GM18498 (cell line): ENCODE measurements around the gene SND1.
"Not testable (repeated sequence)": the region's sequence is repeated elsewhere in the genome, so short reads cannot be mapped to it uniquely, and the experiment has no call there.

Source experiments
- ATAC-seq: cut with Tn5 transposase; IDR thresholded peaks from one replicate; pipeline ENCODE4 v1.9.1; 2021; ENCODE audit warnings: mild to moderate bottlenecking, moderate library complexity; ENCODE audit not compliant: unreplicated experiment

Gene SND1

DNA sequence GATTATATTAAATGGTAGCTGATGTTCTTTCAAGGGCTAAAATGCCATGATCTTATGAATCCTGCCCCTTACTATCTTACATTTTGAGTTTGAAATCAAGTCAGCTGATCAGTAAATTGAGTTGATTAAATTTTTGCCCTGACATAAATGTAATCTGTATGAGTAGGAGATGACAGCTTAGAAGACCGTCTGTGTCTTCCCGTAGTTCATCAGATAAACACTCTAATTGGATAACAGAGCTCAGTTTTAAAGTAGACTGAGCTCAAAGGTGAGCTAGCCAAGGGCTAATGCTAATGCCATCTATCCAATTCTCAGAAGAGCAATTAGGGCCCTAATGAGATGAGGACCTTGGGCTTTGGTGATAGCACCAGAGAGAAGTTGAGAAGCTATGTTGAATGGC is 296.3 kb downstream of the SND1 start:
- no peak for ATAC-seq

DNA sequence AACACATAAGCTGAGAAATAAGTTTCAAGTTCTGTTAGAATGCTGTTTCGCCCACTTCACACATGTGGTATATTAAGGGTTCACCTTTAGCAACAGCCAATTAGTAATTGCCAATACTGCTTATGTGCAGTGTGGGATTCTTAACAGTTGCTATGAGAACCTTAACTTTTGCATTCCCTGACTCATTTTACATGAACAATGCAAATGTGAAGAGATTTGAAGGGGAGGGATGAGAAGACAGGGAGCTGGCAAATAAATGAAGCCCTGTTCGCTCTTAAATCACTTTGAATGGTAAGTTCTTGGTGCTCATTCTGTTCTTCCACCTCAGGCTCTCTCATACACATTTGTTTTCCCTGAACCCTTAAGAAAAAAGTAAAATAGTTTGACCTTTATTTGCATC is 296.9 kb downstream of the SND1 start:
- ATAC-seq, result no peak

DNA sequence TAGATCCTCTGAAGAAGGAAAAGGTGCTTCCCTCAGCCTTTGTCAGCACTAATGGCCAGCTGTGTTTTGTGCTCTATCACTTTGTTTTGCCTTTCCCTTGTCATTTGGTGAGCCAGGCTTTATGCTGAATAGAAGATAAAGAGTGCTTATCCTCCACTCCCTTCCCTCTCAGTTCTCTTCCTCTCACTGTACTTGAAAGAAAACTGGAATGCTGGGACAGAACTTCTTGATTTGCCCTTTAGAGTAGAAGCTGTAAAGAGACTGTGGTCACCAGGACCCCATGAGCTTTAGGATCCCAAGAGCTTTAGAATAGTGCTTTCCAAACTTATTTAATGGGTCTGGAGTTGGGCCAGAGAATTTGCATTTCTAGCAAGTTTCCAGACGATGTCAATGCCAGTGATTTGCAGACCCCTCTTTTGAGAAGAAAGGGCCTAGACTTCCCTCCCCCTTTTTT is 297.8 kb downstream of the SND1 start:
- ATAC-seq, result no peak

DNA sequence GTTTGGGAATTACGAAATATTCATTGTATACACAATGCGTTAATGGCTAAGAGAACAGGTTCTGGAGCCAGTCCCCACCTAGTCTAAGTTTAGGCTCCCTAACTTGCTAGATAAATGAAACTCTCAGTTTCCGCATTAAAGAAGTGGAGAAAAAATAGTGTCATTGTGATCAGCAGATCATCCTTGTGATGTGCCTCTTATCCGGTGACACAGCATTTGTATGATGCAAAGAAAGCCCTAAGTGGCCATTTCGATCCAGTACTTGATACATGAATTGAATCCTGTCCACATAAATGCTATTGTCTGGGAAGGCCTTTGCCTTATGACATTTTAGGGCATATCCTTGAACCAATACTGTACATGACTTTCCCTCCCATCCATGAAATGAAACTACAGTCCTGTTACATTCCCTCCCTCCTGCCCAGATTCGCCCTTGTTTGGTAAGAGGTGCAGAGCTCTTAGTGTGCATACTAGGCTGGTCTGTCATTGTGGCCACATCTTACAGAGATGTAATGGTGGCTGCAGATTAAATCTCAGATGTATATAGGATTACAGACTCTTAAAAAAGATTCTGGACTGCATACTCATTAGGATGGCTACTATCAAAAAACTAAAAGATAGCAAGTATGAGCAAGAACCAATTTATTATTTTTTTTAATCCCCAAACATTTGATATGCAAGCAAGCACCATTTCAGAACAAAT is 298.4 kb downstream of the SND1 start:
- no peak for ATAC-seq

DNA sequence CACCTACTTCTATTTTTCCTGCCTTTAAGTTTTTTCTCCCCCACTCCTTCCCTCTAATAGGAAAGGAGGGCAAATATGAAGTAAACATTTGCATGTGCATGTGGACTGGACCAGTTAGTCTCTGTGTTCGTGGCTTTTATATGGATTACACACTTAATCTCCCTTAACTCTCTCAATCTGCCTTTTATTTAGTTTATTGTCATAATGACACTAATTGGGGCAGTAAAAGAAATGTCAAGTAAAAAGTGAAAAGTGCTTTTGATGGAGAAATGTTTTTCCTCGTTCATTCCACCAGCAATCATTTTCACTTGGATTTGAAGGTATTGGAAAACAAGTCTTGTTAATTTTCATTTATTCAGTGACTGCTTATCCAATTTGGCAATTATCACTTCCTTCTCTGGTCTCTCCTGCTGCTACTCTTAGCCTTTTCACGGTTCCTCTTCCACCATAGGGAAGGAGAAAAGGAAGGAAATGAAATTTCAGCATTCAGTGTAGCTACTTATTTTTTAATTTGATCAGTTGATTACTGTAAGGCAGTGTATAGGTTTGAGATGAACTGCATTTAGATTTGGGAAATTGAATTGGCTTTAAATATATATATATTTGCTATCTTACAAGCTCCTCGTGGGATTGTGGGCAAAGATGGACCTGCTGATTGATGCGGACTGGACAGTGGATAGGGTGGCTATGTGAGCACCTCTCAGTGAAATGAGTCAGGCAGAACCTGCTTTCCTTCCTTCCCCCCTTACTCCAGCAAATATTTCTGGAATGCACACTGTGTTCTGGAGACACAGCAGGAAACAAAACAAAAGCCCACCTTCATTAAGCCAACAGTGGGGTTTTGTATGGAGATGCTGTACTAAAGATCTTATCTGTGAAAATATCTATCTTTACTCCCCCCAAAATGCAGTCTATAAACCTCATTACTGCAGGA is 301.7 kb downstream of the SND1 start:
- ATAC-seq, result no peak

DNA sequence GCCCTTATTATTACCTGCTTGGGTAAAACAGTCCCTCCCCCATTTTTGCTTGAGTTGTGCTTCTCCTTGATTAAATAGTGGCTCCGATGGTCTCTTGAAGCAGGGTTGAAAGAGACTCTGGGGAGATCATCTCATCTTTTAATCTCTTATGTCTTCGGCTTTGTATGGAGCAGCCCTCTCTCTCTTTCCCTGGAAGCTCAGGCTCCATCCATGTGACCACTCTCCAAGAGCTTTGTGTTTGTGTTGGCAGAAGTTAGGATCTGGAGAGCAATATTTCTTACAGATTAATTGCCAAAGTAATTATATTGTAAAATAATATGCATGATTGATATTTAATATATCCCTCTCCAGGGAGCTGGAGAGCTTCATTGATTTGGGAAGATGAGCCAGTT is 302.4 kb downstream of the SND1 start:
- no peak for ATAC-seq

DNA sequence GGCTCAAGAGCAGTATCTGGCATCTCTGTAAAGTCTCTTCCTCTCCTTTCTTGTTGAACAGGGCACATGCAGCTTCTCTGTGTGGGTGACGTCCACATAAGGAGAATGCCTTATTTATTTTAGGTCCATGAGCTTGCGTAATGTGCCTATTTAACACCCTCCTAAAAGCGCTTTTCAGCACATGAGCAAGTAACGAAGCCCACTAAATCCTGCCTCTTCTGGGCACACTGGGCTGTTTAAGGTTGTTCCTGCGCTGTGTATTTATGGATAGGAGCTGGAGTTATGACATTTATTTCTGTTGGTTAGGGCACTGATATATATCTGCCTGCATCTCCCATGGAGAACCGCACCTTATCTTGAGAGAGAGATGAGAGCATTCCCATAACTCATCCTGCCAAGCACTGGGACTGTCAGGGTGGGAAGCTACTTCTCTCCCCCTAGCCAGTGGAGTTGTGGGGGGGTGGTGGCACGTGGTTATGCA is 303.1 kb downstream of the SND1 start:
- no peak for ATAC-seq

DNA sequence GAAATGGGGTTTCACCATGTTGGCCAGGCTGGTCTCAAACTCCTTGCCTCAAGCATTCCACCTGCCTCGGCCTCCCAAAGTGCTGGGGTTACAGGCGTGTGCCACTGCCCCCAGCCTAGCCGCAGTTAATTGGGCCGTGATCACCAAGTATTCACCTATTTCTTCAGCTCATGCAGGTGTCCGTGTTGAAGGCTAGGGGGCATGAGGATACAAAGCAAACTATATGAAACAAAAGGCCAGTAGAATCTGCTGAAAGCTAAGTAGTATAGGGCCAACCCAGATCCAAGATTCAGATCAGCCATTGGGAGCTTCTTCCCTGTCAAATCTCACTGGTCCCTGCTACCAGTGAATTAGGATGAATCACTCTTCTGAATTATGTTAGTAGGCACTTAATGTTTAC is 305.9 kb downstream of the SND1 start:
- no peak for ATAC-seq

DNA sequence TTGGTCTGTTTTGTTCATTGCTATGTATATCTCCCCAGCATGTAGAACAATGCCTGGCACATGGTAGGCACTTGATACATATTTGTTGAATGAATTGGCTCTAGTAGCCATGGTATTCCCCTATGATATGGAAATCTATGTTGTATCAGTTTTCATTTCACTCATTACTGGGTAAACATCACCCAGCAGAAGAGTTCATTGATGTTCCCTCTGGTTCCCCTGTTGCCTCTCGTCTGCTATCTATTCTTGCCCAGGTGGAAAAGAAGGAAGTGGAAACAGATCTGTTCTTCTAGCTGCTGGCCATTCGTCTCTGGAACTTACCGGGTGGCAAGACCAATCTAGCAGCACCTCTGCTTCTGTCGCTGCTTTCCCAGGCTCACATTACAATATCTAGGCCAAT is 307.8 kb downstream of the SND1 start:
- peak; percentile 66 for ATAC-seq

DNA sequence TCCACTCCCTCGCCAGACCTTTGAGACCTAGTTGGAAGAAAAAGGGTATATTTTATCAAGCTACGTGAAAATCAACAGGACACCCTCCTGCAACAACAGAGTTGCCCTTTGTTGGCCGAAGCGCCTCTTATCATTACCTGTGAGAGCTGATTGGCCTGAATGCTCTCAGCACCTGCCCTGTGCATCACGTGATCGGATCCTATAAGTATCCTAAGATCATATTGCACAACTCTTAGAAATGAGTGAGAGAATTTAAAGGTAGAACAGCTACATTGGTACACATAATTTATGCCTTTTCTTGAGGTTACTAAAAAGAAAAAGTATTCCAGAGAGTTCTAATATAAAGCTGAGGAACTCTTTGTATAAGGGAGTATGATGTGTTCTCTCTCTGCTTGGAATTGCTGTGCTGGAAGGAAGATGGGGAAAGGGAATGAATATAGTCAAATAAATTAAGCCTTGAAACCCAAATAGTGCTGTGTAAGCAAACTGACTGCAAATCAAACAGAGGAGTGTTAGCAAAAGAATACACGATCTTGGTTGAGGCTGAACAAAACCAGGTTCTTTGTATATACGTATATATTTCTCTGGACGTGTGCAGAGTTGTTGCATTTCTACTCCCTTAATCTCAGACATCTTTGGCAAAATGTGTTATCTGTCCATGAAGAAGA is 309.9 kb downstream of the SND1 start:
- no peak for ATAC-seq

DNA sequence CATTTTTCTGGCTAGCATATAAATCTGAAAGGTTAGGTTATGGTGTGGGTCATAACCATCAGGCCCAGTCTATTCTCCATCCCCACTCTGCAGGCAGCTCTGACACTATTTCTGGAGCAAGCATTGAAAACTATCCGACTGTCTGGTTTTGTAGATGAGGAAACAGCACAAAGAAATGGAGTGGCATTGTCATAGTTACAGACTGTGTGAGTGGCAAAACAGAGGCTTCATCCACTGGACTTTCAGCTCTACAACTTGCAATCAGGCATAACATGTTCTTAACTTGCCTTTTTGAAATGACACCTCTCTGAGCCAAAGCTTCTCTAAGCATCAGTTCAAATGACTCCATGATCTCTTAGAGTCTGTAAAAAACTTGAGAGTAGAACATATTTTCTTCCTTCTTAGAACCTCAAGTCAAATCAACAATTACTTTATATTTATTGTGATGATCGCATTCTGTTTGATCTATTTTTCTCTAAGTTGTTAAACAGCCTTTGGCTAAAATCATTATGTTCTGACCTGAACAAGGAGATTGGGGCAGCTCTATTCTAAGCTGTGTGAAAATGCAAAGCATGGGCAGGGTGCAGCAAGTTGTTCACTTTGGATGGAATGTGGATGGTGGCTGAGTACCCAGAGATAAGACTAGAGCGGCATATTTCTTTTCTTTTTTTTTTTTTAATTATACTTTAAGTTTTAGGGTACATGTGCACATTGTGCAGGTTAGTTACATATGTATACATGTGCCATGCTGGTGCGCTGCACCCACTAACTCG is 310.8 kb downstream of the SND1 start:
- no peak for ATAC-seq

DNA sequence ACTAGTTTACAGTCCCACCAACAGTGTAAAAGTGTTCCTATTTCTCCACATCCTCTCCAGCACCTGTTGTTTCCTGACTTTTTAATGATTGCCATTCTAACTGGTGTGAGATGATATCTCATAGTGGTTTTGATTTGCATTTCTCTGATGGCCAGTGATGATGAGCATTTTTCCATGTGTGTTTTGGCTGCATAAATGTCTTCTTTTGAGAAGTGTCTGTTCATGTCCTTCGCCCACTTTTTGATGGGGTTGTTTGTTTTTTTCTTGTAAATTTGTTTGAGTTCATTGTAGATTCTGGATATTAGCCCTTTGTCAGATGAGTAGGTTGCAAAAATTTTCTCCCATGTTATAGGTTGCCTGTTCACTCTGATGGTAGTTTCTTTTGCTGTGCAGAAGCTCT is 311.9 kb downstream of the SND1 start:
- ATAC-seq, result not testable (repeated sequence)

DNA sequence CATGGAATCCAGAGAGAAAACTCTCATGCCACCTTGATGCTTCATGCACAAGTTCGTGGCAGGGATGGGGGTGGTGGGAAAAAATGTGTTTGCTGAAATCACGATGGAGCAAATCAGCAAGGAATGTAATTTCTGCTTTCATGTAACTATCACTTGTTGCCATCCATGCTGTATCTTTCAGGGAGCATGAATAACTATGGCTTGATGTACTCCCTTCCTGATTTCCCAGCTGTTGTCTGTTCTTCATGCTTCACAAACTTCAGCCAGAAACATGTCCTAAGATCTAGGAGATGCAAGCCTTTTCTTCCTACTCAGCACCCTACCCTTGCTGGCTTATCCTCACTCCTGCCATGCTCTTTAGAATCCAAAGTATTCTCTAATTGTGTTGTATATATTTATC is 315.3 kb downstream of the SND1 start:
- no peak for ATAC-seq

DNA sequence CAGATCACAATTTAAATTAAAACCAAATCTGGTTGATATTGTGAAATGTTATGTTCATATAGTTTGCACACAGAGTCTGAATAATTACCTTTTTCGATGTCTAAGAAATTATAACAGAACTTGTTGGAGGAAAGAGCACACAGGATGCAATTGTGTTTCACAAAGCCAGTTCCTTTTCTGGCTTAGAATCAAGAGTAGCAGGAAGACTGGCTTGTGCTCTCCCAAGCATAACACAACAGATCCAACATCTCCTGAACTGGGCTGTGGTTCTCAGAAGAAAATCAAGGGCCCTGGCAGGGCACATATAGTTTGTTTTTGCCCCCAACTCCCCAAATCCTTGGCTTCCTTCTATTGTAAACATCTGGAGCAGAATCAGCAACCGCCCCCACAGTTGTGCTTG is 316.6 kb downstream of the SND1 start:
- ATAC-seq, result no peak

DNA sequence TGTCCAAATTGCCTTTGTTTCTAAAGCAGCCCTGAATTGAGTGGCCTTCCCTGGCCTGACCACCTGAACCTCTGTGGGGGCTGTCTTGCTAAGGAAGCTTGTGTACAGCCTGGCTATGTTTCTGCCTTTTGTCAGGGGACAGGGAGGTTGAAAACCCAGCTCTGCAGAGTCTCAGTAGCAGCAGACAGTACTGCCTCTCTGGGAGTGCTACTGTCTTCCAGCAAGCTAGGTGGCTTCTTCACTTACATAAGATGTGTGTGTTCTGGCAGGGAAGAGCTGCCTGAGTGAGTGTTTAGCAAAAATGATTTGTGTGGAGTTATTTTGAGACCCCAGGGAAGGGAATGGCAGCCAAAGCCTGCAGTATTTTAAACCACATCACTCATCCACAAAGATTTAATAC is 321.8 kb downstream of the SND1 start:
- no peak for ATAC-seq

DNA sequence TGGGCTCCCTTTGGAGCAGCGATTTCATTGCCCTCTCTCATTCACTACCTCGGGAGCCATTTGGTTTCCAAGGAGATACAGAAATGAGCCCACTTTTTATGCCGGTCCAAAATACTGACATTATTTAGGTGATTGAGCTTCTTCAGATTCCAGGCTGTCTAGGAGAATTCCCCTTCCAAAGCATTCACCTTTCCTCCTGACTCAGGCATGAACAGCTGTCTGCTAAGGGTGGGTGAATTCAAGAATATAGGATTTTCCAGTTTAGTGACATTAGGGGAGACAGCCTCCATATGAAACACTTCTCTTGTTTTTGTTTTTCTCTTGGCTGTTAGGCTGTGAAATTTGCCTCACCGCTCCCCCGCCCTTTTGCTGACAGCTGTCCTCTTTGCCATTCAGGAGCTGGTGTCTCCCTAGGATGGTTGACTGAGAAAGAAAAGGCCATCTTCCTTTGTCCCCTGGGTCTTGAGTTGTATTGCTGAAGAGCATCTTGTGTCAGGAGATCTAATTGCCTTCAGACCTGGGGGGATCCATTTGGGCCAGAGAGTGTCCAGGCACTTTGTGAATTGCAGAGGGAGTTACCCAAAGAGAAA is 322.5 kb downstream of the SND1 start:
- ATAC-seq, result no peak

DNA sequence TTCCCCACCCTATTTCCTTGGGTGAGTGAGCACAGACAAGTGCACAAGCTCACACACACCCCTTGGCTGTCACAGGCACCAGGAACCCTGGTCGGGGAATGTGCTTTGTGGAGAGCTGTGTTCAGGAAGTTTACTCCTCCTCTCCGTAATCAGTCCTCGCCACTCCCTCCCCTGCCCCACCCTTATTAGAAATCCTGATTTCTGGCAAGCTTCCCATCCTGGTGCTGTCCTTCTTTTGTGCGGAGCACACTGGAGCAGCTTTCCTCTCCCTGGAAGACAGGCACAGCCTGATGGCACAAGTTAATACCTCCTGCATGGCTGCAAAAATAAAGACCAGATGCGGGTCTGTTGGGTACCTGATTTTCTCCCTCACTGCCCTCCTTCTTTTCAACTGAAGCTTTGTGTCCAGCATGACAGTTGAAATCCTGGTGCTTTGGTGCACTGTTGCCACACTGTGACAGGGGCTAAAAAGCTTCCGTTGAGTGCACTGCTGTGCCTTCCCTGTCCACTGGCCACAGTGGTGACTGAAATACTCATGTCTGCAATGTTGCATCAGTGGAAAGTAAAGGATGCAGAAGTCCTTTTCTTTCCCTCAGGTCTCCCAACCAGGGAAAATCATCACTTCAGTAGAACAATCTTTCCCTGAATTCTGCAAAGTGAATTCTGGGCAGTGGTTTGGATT is 324.2 kb downstream of the SND1 start:
- no peak for ATAC-seq

DNA sequence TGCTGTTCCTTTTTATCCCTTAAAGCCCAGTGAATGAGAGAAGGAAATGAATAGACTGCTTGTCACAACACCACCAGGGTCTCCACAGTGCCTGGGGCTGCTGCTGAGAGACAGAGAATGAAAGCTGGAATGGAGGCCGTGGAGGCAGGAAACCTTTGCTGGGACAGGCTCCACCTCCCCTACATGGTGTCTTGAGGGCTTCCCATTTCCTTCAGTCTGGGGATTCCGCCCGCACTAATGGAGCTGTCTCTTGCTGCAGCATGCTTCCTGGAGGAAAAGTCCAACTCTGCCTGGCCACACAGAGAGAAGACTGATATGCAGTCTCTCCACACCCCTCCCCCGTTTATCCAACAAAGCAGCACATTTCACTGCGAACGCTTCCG is 324.7 kb downstream of the SND1 start:
- ATAC-seq, result no peak

DNA sequence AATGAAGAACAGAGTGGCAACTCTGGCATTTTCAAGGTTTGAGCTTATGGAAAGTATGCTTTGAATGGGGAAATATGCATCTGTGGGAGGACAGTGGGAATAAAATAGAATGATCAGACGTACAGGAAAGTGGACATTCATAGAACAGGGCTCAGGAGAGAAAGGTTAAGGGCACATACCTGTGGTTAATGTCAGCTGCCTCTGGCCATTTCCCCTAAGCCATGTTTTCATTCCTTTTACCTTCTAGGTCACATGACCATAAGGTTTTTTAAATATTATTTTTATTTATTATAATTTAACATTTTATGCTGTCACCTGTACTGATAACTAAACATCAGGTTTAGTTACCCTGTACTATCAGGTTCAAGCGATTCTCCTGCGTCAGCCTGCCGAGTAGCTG is 326.4 kb downstream of the SND1 start:
- ATAC-seq, result no peak
